Gastrocnemius medialis (tissue), 4 donors: ENCODE data around the gene LRRC61.
"Not testable (repeated sequence)": the region's sequence is repeated elsewhere in the genome, so short reads cannot be mapped to it uniquely, and the experiment has no call there.

Source experiments
- POLR2A ChIP-seq, 2 donors: fragments of 450-650 bp; IDR thresholded peaks; one replicate each; pipeline ENCODE4 v1.6.1; 2017; ENCODE audit warnings: antibody characterized with exemption in 2 of 2, mild to moderate bottlenecking in 2 of 2, moderate library complexity in 2 of 2
- TF ChIP-seq, protein P1 (sequence below), 5 experiments: fragments of 450-650 bp in 3 of 5; fragments of 200-600 bp in 2 of 5; sonication (generic) in 2 of 5; IDR thresholded peaks in 4 of 5; conservative IDR thresholded peaks in 1 of 5; 1 replicate in 4 of 5; 2 replicates in 1 of 5; pipeline ENCODE4 v1.5.1; 2016 to 2019; ENCODE audit warnings: antibody characterized with exemption in 5 of 5, mild to moderate bottlenecking in 3 of 5, moderate library complexity in 3 of 5

DNA sequence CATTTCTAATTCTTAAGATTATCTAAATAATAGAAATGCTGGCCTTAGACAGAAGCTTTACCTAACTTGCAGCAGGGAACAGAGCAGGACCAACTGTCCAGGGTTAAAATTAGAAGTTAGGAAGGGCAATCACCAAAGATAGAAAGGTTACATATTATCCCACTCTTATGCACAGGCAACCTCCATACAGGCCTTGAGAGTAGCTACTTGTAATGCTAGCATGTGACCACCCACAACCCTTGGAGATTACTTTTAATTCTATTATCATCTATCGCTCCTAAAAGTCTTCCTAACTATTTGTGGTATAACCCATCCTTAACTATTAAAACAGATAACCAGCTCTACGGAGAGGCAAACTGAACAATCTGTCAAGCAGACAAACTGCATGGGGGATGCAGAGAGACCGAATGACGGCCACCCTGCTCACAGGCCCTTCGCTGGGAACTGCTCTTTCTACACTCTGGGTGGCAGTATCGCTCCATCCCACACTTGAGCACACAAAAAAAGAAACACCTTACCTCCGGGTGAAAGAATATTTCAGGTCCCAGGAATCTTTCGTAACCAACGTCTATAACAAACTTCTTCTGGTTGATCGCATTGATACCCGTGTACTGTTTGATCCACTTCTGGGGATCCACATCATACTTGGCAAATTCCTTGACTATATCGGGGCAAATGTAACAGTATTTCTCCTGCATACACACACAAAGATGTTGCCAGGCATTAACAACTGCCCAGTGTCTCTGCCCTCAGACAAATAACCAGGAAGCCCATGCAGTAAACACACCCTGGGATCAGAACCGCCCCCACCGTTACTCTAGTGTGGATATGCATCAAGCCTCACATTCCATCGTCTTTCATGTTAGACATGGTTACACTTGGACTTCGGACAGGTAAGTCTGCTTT lies 37.1 kb upstream of the LRRC61 start:
- TF ChIP-seq, protein P1, sequence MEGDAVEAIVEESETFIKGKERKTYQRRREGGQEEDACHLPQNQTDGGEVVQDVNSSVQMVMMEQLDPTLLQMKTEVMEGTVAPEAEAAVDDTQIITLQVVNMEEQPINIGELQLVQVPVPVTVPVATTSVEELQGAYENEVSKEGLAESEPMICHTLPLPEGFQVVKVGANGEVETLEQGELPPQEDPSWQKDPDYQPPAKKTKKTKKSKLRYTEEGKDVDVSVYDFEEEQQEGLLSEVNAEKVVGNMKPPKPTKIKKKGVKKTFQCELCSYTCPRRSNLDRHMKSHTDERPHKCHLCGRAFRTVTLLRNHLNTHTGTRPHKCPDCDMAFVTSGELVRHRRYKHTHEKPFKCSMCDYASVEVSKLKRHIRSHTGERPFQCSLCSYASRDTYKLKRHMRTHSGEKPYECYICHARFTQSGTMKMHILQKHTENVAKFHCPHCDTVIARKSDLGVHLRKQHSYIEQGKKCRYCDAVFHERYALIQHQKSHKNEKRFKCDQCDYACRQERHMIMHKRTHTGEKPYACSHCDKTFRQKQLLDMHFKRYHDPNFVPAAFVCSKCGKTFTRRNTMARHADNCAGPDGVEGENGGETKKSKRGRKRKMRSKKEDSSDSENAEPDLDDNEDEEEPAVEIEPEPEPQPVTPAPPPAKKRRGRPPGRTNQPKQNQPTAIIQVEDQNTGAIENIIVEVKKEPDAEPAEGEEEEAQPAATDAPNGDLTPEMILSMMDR (IDR thresholded peaks at IDR 0.05 in 4 of 5, conservative IDR thresholded peaks at IDR 0.05 in 1 of 5), result peak; percentile 47 to 70 (median 60)
- TF ChIP-seq POLR2A (IDR thresholded peaks at IDR 0.05), result not testable (repeated sequence)
